Common myeloid progenitor, CD34-positive (primary cell): ENCODE measurements around the gene RNLS.
A peak's percentile ranks its signal among the peaks of the same experiment; 100 is the strongest.

Experiments used
- CTCF ChIA-PET: fragments of 350-600 bp; sonication (Branson Sonifier 250); formaldehyde crosslinking; loops from one replicate; lab custom pipeline; 2021; ENCODE audit warnings: antibody characterized with exemption; lab: Charles Lee
- POLR2A ChIA-PET: fragments of 350-600 bp; sonication (Branson Sonifier 250); formaldehyde crosslinking; loops from one replicate; lab custom pipeline; 2021; ENCODE audit warnings: antibody characterized with exemption; lab: Charles Lee
- DNase-seq, 3 donors: peaks; one replicate each; pipeline versions ENCODE4 v3.0.0 to v3.0.0-alpha.2; 2013
- H3K27ac ChIP-seq, 2 experiments: 1 replicate in 1 of 2; 2 replicates in 1 of 2; pipeline ENCODE4 v1.7.0; 2013; ENCODE audit warnings: inconsistent platforms in 2 of 2, low read length in 2 of 2, mild to moderate bottlenecking in 2 of 2, low read depth in 1 of 2, moderate library complexity in 1 of 2; ENCODE audit not compliant: severe bottlenecking in 2 of 2, insufficient read depth in 1 of 2, poor library complexity in 1 of 2
- H3K27me3 ChIP-seq, 5 experiments: replicated peaks in 2 of 5; 1 replicate in 3 of 5; 2 replicates in 2 of 5; pipeline versions ENCODE4 v1.6.1 to v1.7.0; 2013; ENCODE audit warnings: low read length in 4 of 5, mild to moderate bottlenecking in 2 of 5, moderate library complexity in 2 of 5, inconsistent platforms in 1 of 5; ENCODE audit not compliant: insufficient read depth in 5 of 5, control insufficient read depth in 4 of 5
- H3K36me3 ChIP-seq, 4 experiments: 1 replicate in 2 of 4; 2 replicates in 2 of 4; pipeline versions ENCODE4 v1.6.1 to v1.7.0; 2013; ENCODE audit warnings: low read length in 3 of 4, control low read depth in 1 of 4, mild to moderate bottlenecking in 1 of 4; ENCODE audit not compliant: control insufficient read depth in 4 of 4, insufficient read depth in 4 of 4
- H3K4me1 ChIP-seq, 4 experiments: 1 replicate in 3 of 4; 2 replicates in 1 of 4; pipeline versions ENCODE4 v1.6.1 to v1.7.1; 2013; ENCODE audit warnings: low read length in 3 of 4, mild to moderate bottlenecking in 3 of 4, control low read depth in 1 of 4, inconsistent platforms in 1 of 4, moderate library complexity in 1 of 4; ENCODE audit not compliant: control insufficient read depth in 4 of 4, insufficient read depth in 4 of 4; ENCODE audit errors: control extremely low read depth in 1 of 4
- H3K4me3 ChIP-seq, 7 experiments: 1 replicate in 4 of 7; 2 replicates in 3 of 7; pipeline versions ENCODE4 v1.5.1 to v1.7.0; 2013; ENCODE audit warnings: mild to moderate bottlenecking in 7 of 7, low read length in 6 of 7, moderate library complexity in 6 of 7, inconsistent platforms in 2 of 7, low read depth in 2 of 7, control low read depth in 1 of 7; ENCODE audit not compliant: insufficient read depth in 4 of 7, control insufficient read depth in 1 of 7; ENCODE audit errors: extremely low read depth in 1 of 7
- H3K9me3 ChIP-seq, 5 experiments: 1 replicate in 4 of 5; 2 replicates in 1 of 5; pipeline versions ENCODE4 v1.6.1 to v1.7.1; 2013; ENCODE audit warnings: low read length in 4 of 5, mild to moderate bottlenecking in 2 of 5, inconsistent platforms in 1 of 5, low read depth in 1 of 5, moderate library complexity in 1 of 5; ENCODE audit not compliant: control insufficient read depth in 4 of 5, insufficient read depth in 2 of 5; ENCODE audit errors: control extremely low read depth in 1 of 5
- WGBS: methylation state at CpG from one replicate; pipeline ENCODE4 v1.1.5; 2013; ENCODE audit not compliant: insufficient coverage; 5-methylcytosine and 5-hydroxymethylcytosine counted together

RNLS gene

DNA sequence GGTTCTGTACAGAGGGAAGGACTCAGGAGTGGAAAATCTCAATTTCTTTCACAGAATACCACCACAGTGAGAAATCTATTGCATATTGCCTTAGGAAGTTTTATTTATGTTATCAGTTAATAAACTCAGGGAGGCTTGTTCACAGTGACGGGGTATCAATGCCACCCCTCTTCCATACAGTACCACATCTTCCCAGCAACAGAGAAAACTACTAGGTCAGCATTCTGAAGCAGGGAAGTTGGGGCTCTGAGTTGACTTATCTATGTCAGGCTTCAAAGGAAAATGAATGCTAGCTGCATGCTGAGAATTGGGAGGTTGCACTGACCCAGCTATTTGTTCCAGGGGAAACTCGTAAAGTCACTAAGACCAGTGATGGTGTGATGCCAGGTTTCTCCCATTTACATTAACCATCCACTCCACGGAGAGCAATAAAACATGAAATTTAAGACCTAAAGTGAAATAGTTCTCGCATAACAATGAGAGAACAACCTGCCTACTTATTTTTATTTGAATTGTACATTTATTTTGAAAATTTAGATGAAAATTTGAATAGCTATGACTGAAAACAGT lies 266.7 kb downstream of the RNLS start:
- CTCF ChIA-PET, result interaction anchor here (0.8 to 1.6 kb wide), 5 partner anchors 10 to 455 kb away, joined by 3 read pairs; no protein-coding TSS in a partner anchor
- H3K27ac ChIP-seq, result no peak overlapping the region
- H3K9me3 ChIP-seq, result peaks cover 6 to 26% (median 12%) of the 10 kb centered on the region in 5 experiments
- no peaks in the 10 kb centered on the region for H3K36me3 ChIP-seq
- no CpG with 5 or more reads among the region's 4 CpGs for WGBS
- peaks cover 4 to 18% (median 11%) of the 10 kb centered on the region in 4 experiments for H3K4me1 ChIP-seq
- no peak overlapping the region for H3K4me3 ChIP-seq
- POLR2A ChIA-PET, result no interaction called here
- no peaks in the 10 kb centered on the region for H3K27me3 ChIP-seq
- DNase-seq, result no peak

DNA sequence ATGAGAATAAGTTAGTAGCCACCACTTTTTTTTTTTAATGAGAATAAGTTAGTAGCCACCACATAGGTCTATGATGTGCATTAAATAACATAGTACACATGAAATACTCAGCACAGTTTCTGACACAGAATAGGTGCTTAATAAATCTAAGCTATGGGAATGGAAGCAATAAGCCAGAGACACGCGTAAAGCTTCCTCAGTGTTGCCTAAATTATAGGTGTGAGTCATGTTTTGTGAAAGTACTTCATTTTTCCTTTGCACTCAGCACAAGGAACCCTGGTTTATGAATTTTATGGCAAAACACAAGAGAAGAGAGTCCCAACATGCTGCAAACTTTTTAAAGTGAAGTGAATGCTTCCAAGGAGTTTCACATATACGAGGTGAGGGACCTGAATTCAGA lies 267.4 kb downstream of the RNLS start:
- POLR2A ChIA-PET, result no interaction called here
- H3K27ac ChIP-seq, result no peak overlapping the region
- WGBS, result 100% methylated on average over 1 of the region's 3 CpGs
- peaks cover 4 to 18% (median 11%) of the 10 kb centered on the region in 4 experiments for H3K4me1 ChIP-seq
- no peaks in the 10 kb centered on the region for H3K27me3 ChIP-seq
- no peaks in the 10 kb centered on the region for H3K36me3 ChIP-seq
- CTCF ChIA-PET, result interaction anchor here (0.8 to 1.2 kb wide), 4 partner anchors 10 to 455 kb away, joined by 3 read pairs; no protein-coding TSS in a partner anchor
- H3K4me3 ChIP-seq, result no peak overlapping the region
- H3K9me3 ChIP-seq, result peaks cover 6 to 20% (median 12%) of the 10 kb centered on the region in 5 experiments
- peak in 1 of 3 donors; percentile 18 for DNase-seq

DNA sequence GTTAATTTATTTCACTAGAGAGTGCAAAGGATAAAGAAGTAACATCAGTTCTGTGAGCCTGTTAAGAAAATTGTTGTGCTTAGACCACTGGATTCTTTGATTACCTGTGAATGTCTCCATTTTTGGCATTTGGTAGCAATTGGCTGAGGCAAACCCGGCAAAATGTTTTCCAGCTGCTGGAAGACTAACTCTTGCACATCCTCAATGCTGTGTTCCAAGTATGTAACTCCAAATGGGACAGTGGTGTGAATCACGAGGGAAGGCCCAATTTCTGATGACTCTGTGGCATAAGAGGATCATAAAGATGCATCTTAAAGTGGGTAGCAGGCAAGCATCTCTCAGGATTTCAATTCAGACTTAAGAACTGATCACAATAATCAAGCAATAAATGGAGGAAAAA lies 268.8 kb downstream of the RNLS start:
- WGBS, result 100% methylated on average over 1 of the region's 2 CpGs
- no peaks in the 10 kb centered on the region for H3K36me3 ChIP-seq
- no peak overlapping the region for H3K4me3 ChIP-seq
- CTCF ChIA-PET, result interaction anchor here (1.1 to 1.8 kb wide), 5 partner anchors 15 to 238 kb away, joined by 3 to 6 read pairs (median 4); no protein-coding TSS in a partner anchor
- no peaks in the 10 kb centered on the region for H3K27me3 ChIP-seq
- H3K4me1 ChIP-seq, result peaks cover 4 to 18% (median 11%) of the 10 kb centered on the region in 4 experiments
- H3K9me3 ChIP-seq, result peaks cover 3 to 8% (median 8%) of the 10 kb centered on the region in 5 experiments
- POLR2A ChIA-PET, result no interaction called here
- DNase-seq, result no peak
- H3K27ac ChIP-seq, result no peak overlapping the region

DNA sequence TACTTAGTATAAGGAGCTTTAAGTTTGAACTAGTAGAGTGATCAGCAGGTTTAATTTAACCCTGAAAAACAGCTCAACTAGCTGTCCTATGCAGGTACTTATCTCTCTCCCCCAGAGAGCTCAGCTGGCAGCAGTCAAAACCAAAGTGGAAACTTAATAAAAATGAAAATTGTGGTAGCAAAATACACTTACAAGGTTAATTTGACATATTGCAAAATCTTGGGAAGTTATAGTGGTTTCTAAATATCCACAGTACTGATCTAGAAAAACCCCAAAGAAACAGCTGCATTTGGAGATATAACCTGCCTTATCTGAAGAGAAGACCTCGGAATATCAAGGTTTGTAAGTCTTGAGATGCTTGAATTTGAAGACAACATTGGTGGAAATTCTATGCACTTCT lies 269.2 kb downstream of the RNLS start:
- Histone ChIP-seq H3K27ac (no peak overlapping the region), H3K4me3 (no peak overlapping the region), H3K27me3 (no peaks in the 10 kb centered on the region), H3K4me1 (peaks cover 4 to 18% (median 11%) of the 10 kb centered on the region in 4 experiments), H3K9me3 (peaks cover under 1 to 6% (median 4%) of the 10 kb centered on the region in 5 experiments), H3K36me3 (no peaks in the 10 kb centered on the region)
- POLR2A ChIA-PET, result no interaction called here
- peak; percentile 24 to 76 (median 71) for DNase-seq
- CTCF ChIA-PET, result interaction anchor here (0.7 to 1.8 kb wide), 7 partner anchors 14 to 239 kb away, joined by 3 to 6 read pairs (median 4); no protein-coding TSS in a partner anchor
- WGBS, result no CpG with 5 or more reads among the region's 1 CpG

DNA sequence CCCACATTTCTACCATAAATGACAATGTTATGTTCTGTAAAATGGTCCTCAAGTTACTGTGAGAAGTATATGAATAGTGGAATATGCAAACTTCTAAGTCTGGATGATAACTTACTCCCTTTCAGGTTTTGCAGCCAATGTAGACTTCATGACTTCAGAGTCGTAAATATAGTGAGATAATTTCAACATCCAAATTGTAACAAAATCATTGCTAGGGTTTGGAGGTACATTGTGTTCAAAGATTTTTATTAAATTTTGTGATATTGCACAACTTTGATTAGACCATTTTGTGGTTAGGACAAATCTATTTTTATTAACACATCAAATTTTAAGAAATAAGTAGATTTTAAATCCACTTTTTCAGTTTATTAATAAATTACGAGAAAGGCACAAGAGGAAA lies 270.3 kb downstream of the RNLS start:
- ChIA-PET POLR2A (no interaction called here), CTCF (interaction anchor here (1.0 to 1.8 kb wide), 4 partner anchors 13 to 77 kb away, joined by 3 to 6 read pairs (median 6); no protein-coding TSS in a partner anchor)
- 100% methylated on average over 1 of the region's 2 CpGs for WGBS
- no peak for DNase-seq
- Histone ChIP-seq H3K27ac (no peak overlapping the region), H3K4me1 (peaks cover 4 to 18% (median 11%) of the 10 kb centered on the region in 4 experiments), H3K4me3 (no peak overlapping the region), H3K9me3 (no peaks in the 10 kb centered on the region), H3K27me3 (no peaks in the 10 kb centered on the region), H3K36me3 (no peaks in the 10 kb centered on the region)

DNA sequence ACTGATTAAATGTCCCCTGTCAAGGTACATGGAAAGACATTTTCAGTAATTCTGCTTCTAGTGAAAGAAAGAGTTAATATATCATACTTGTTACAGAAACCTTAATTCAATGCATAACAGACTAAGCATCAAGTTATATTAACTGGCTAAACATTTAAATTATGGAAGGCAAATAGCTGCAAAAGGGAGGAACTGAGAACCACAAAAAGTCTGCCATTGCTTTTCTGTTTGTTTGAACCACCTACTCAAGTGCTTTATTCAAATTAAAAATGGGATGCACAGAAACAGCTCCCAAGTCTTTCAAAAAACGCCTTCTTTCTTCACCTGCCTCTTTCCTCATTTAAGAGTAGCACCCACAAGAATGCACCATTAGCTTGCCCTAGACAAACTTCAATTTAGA lies 271.9 kb downstream of the RNLS start:
- no peak overlapping the region for H3K27ac ChIP-seq
- no peak for DNase-seq
- no peaks in the 10 kb centered on the region for H3K9me3 ChIP-seq
- H3K36me3 ChIP-seq, result no peaks in the 10 kb centered on the region
- ChIA-PET POLR2A (no interaction called here), CTCF (interaction anchor here (1.0 to 2.2 kb wide), 3 partner anchors 10 to 78 kb away, joined by 3 to 8 read pairs (median 3); no protein-coding TSS in a partner anchor)
- WGBS, result 86% methylated on average over 1 of the region's 1 CpG
- H3K4me3 ChIP-seq, result no peak overlapping the region
- H3K27me3 ChIP-seq, result no peaks in the 10 kb centered on the region
- peaks cover 4 to 18% (median 11%) of the 10 kb centered on the region in 4 experiments for H3K4me1 ChIP-seq

DNA sequence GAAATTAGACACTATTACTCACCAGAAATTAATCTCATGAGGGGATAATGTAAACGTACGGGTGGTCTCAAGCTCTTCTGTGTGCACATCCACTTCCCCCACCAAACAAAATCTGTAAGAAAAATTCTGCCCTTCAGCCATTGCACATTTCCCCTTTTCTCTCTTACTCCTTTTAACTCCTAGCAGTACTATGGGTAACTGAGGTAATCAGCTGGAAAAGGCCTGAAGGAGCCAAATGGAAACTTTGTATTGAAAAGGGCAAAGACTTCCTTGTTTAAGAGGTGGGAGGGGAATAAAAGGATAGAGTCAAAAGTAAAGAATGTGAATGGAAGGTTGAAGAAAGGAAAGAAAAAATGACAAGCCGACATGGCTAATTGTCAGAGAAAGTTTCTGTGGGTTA lies 273.8 kb downstream of the RNLS start:
- Histone ChIP-seq H3K4me3 (no peak overlapping the region), H3K4me1 (peaks cover 4 to 16% (median 8%) of the 10 kb centered on the region in 4 experiments), H3K36me3 (no peaks in the 10 kb centered on the region), H3K27me3 (no peaks in the 10 kb centered on the region), H3K27ac (no peak overlapping the region), H3K9me3 (no peaks in the 10 kb centered on the region)
- WGBS, result 100% methylated on average over 1 of the region's 3 CpGs
- no peak for DNase-seq
- POLR2A ChIA-PET, result no interaction called here
- CTCF ChIA-PET, result interaction anchor here (1.0 kb wide), 1 partner anchor 9 kb away, joined by 3 read pairs; no protein-coding TSS in a partner anchor
